T-cell (primary cell): ENCODE results near the gene OR2W3. TPM values are rescaled to one million over a fixed set of nuclear protein-coding genes. Genes with fewer than 3 reads are reported as not detected.
"Not testable (repeated sequence)": the region's sequence is repeated elsewhere in the genome, so short reads cannot be mapped to it uniquely, and the experiment has no call there.

Experiments used
- ATAC-seq, 4 experiments: fragments of 200-7000 bp in 3 of 4; fragments of 150-1000 bp in 1 of 4; cut with Tn5 transposase; replicated peaks in 1 of 4; 1 replicate in 3 of 4; 2 replicates in 1 of 4; pipeline ENCODE4 v1.10.0; 2021; ENCODE audit warnings: moderate library complexity in 3 of 4, mild to moderate bottlenecking in 2 of 4, moderate number of reproducible peaks in 1 of 4
- CTCF ChIA-PET, 2 donors: fragments of 300-600 bp; sonication (Branson Sonifier 250); formaldehyde crosslinking; loops; one replicate each; lab custom pipeline; 2022; ENCODE audit warnings: antibody characterized with exemption in 2 of 2; lab: Charles Lee
- POLR2A ChIA-PET, 2 donors: fragments of 300-600 bp; sonication (Branson Sonifier 250); formaldehyde crosslinking; loops; one replicate each; lab custom pipeline; 2022; ENCODE audit warnings: antibody characterized with exemption in 2 of 2; lab: Charles Lee
- DNase-seq, 35 experiments: peaks; one replicate each; pipeline versions ENCODE4 v3.0.0 to v3.0.0-alpha.2; 2013 to 2023
- H3K27ac ChIP-seq: one replicate; pipeline ENCODE4 v1.5.1; 2013; ENCODE audit warnings: low read length
- H3K27me3 ChIP-seq, 2 experiments: replicated peaks in 1 of 2; 1 replicate in 1 of 2; 2 replicates in 1 of 2; pipeline versions ENCODE4 v1.6.1 to v1.7.0; 2013; ENCODE audit warnings: low read length in 1 of 2, mixed read lengths in 1 of 2; ENCODE audit not compliant: control insufficient read depth in 2 of 2, insufficient read depth in 2 of 2; ENCODE audit errors: extremely low read depth in 1 of 2
- H3K36me3 ChIP-seq, 2 donors: 1 replicate in 1 of 2; 2 replicates in 1 of 2; pipeline versions ENCODE4 v1.6.1 to v1.7.0; 2013; ENCODE audit warnings: low read length in 1 of 2; ENCODE audit not compliant: control insufficient read depth in 2 of 2, insufficient read depth in 1 of 2; ENCODE audit errors: extremely low read depth in 1 of 2
- H3K4me1 ChIP-seq, 2 experiments: 1 replicate in 1 of 2; 2 replicates in 1 of 2; pipeline versions ENCODE4 v1.6.1 to v1.7.0; 2013; ENCODE audit warnings: low read length in 2 of 2, mixed read lengths in 1 of 2; ENCODE audit not compliant: insufficient read depth in 2 of 2, control insufficient read depth in 1 of 2; ENCODE audit errors: extremely low read depth in 1 of 2
- H3K4me3 ChIP-seq, 2 donors: 1 replicate in 1 of 2; 2 replicates in 1 of 2; pipeline versions ENCODE4 v1.5.1 to v1.7.0; 2013; ENCODE audit warnings: mild to moderate bottlenecking in 2 of 2, low read length in 1 of 2, moderate library complexity in 1 of 2; ENCODE audit not compliant: control insufficient read depth in 1 of 2; ENCODE audit errors: extremely low read depth in 1 of 2
- H3K9me3 ChIP-seq: 2 replicates; pipeline ENCODE4 v1.7.0; 2013
- H3K27ac Mint-ChIP-seq, 2 donors: one replicate each; pipeline ENCODE4 v1.8.0; 2020 to 2021; ENCODE audit warnings: mild to moderate bottlenecking in 2 of 2, mixed read lengths in 2 of 2
- H3K27me3 Mint-ChIP-seq, 2 donors: one replicate each; pipeline ENCODE4 v1.8.0; 2021 to 2022; ENCODE audit warnings: mixed read lengths in 2 of 2
- H3K36me3 Mint-ChIP-seq: one replicate; pipeline ENCODE4 v1.8.0; 2021; ENCODE audit warnings: mixed read lengths
- H3K4me1 Mint-ChIP-seq, 3 donors: one replicate each; pipeline ENCODE4 v1.8.0; 2020 to 2022; ENCODE audit warnings: mixed read lengths in 3 of 3, mild to moderate bottlenecking in 1 of 3
- H3K4me3 Mint-ChIP-seq, 3 donors: one replicate each; pipeline ENCODE4 v1.8.0; 2020 to 2022; ENCODE audit warnings: mild to moderate bottlenecking in 3 of 3, mixed read lengths in 3 of 3, moderate library complexity in 3 of 3
- H3K9me3 Mint-ChIP-seq, 3 donors: one replicate each; pipeline ENCODE4 v1.8.0; 2020 to 2022; ENCODE audit warnings: mixed read lengths in 3 of 3
- WGBS: methylation state at CpG from one replicate; pipeline ENCODE4 v1.1.5; 2013; ENCODE audit warnings: missing lambda C conversion rate; ENCODE audit not compliant: insufficient coverage; 5-methylcytosine and 5-hydroxymethylcytosine counted together
- total RNA-seq, 35 experiments: library from RNA in 6 of 35; stranded (reverse) in 6 of 35; fragments of 120-200 nt in 1 of 35; gene quantifications; one replicate each; pipeline versions ENCODE4 v1.2.1 to v1.2.4 and lab custom pipeline; 2013 to 2026

The OR2W3 gene
- total RNA-seq, 5 donors from 2014 or later (not counting 1 experiment from before 2014, with no cell fraction given), result not detected

- Histone ChIP-seq H3K36me3 (no peaks in the 10 kb centered on the region), H3K9me3 (no peaks in the 10 kb centered on the region), H3K27me3 (no peaks in the 10 kb centered on the region), H3K4me3 (no peak overlapping the region), H3K4me1 (peaks cover 0 to 10% of the 10 kb centered on the region in 2 experiments), H3K27ac (no peak overlapping the region)
- 92% methylated on average over 2 of the region's 8 CpGs for WGBS
- ChIA-PET POLR2A (no interaction called here), CTCF (no interaction called here)
- Mint-ChIP-seq H3K27me3 (peaks cover 0 to 11% of the 10 kb centered on the region in 2 donors), H3K9me3 (peaks cover 0 to 7% (median 0%) of the 10 kb centered on the region in 3 donors), H3K4me1 (no peaks in the 10 kb centered on the region), H3K36me3 (no peaks in the 10 kb centered on the region), H3K27ac (no peak overlapping the region), H3K4me3 (no peak overlapping the region)
- ATAC-seq (no peak), DNase-seq (no peak)
These were observed 38.6 kb downstream of the OR2W3 start for GRCh38 chr1:247933989-247934388.

DNA sequence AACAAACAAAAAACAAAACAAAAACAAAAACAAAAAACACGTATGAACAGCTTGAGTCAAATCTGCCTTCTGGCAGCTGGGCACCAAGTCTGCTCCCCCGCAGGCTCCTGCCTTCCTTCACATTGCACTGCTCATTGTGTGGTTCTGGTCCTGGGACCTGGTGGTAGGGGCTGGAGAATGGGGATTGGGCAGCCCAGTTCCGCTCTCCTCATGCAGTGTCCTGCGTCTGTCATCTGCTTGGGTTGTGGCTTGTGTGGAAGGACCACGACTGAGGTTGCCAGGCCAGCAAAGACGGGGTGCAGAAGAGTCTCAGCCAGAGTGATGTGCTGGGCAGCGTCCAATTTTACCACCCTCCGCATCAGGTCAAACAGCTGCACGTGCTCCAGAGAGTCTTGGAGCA lies 40.4 kb downstream of the OR2W3 start:
- Mint-ChIP-seq H3K4me3 (peak overlapping the region in 1 of 3 donors; percentile 44), H3K36me3 (no peaks in the 10 kb centered on the region), H3K27me3 (peaks cover 0 to 11% of the 10 kb centered on the region in 2 donors), H3K27ac (no peak overlapping the region), H3K4me1 (no peaks in the 10 kb centered on the region), H3K9me3 (peaks cover 0 to 7% (median 0%) of the 10 kb centered on the region in 3 donors)
- ChIA-PET POLR2A (no interaction called here), CTCF (no interaction called here)
- DNase-seq, result no peak
- H3K4me3 ChIP-seq, result no peak overlapping the region
- no peaks in the 10 kb centered on the region for H3K36me3 ChIP-seq
- ATAC-seq, result no peak
- no peak overlapping the region for H3K27ac ChIP-seq
- 91% methylated on average over 4 of the region's 9 CpGs for WGBS
- peaks cover 0 to 10% of the 10 kb centered on the region in 2 experiments for H3K4me1 ChIP-seq
- no peaks in the 10 kb centered on the region for H3K9me3 ChIP-seq
- no peaks in the 10 kb centered on the region for H3K27me3 ChIP-seq

- no peak for ATAC-seq
- Mint-ChIP-seq H3K4me3 (peak overlapping the region in 1 of 3 donors; percentile 44), H3K27ac (no peak overlapping the region), H3K27me3 (peaks cover 0 to 8% of the 10 kb centered on the region in 2 donors), H3K9me3 (peaks cover 0 to 7% (median 0%) of the 10 kb centered on the region in 3 donors), H3K36me3 (no peaks in the 10 kb centered on the region), H3K4me1 (no peaks in the 10 kb centered on the region)
- Histone ChIP-seq H3K27ac (no peak overlapping the region), H3K9me3 (no peaks in the 10 kb centered on the region), H3K36me3 (no peaks in the 10 kb centered on the region), H3K4me1 (peaks cover 0 to 10% of the 10 kb centered on the region in 2 experiments), H3K4me3 (no peak overlapping the region), H3K27me3 (no peaks in the 10 kb centered on the region)
- DNase-seq, result peak in 2 of 35 experiments; percentile 0 to 2
- CTCF ChIA-PET, result interaction anchor here in 1 of 2 donors (0.9 kb wide), 1 partner anchor 10 kb away, joined by 5 read pairs; no protein-coding TSS in a partner anchor
- 95% methylated on average over 16 of the region's 18 CpGs for WGBS
- POLR2A ChIA-PET, result no interaction called here
These were observed 41.0 kb downstream of the OR2W3 start for GRCh38 chr1:247936415-247936814.

GRCh38 chr1:247936965-247937734 lies 41.8 kb downstream of the OR2W3 start:
- not testable (repeated sequence) for H3K36me3 ChIP-seq, H3K4me1 ChIP-seq, H3K9me3 Mint-ChIP-seq, H3K27ac ChIP-seq, H3K27me3 ChIP-seq, H3K4me1 Mint-ChIP-seq, H3K36me3 Mint-ChIP-seq, H3K9me3 ChIP-seq, H3K27me3 Mint-ChIP-seq
- H3K4me3 Mint-ChIP-seq, result peak overlapping the region; percentile 41 to 76 (median 74)
- ATAC-seq (peak; percentile 95 to 98 (median 98)), DNase-seq (peak; percentile 58 to 93 (median 84))
- POLR2A ChIA-PET, result interaction anchor here in 1 of 2 donors (0.6 kb wide), 1 partner anchor 31 kb away, joined by 3 read pairs; no protein-coding TSS in a partner anchor
- 11% methylated on average over 41 of the region's 44 CpGs for WGBS
- H3K4me3 ChIP-seq, result peak overlapping the region; percentile 60 to 68
- H3K27ac Mint-ChIP-seq, result peak overlapping the region in 1 of 2 donors; percentile 77
- CTCF ChIA-PET, result interaction anchor here in 1 of 2 donors (0.6 to 1.0 kb wide), 3 partner anchors 10 to 988 kb away, joined by 3 to 7 read pairs (median 5); no protein-coding TSS in a partner anchor

DNA sequence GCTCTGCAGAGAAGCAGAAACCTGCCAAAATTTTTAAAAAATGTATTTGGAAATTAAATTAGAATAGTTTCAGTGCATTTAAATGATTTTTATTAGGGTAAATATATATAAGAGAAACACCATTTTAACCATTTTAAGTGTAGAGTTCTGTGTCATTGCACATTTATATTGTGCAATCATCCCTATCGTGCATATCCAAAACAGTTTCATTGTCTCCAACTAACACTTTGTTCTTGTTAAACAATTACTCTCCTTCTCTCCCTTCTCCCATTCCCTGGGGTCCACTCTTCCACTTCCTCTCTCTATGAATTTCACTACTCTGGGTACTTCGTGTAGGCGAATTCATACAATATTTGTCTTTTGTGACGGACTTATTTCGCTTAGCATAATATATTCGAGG lies 47.2 kb downstream of the OR2W3 start:
- H3K36me3 ChIP-seq, result no peaks in the 10 kb centered on the region
- H3K4me1 ChIP-seq, result no peaks in the 10 kb centered on the region
- H3K9me3 ChIP-seq, result no peaks in the 10 kb centered on the region
- Mint-ChIP-seq H3K27ac (no peak overlapping the region), H3K4me1 (no peaks in the 10 kb centered on the region), H3K36me3 (no peaks in the 10 kb centered on the region), H3K27me3 (no peaks in the 10 kb centered on the region), H3K4me3 (no peak overlapping the region), H3K9me3 (peaks cover 1 to 17% (median 4%) of the 10 kb centered on the region in 3 donors)
- DNase-seq (no peak), ATAC-seq (no peak)
- ChIA-PET POLR2A (no interaction called here), CTCF (interaction anchor here in 1 of 2 donors (0.8 kb wide), 1 partner anchor 58 kb away, joined by 3 read pairs; no protein-coding TSS in a partner anchor)
- WGBS, result 100% methylated on average over 3 of the region's 6 CpGs
- H3K27me3 ChIP-seq, result no peaks in the 10 kb centered on the region
- H3K27ac ChIP-seq, result no peak overlapping the region
- no peak overlapping the region for H3K4me3 ChIP-seq
